WI38 (cell line): ENCODE data around the gene CPHXL.

Experiments
- H3K4me3 ChIP-seq: 2 replicates; pipeline ENCODE4 v1.5.1; 2011; ENCODE audit warnings: low read depth, mild to moderate bottlenecking, control low read depth, low read length
- CTCF ChIP-seq: IDR thresholded peaks from 2 replicates; pipeline ENCODE4 v1.5.1; 2012; ENCODE audit warnings: low read depth, mild to moderate bottlenecking, control low read depth, low read length

Gene CPHXL

GRCh38 chr16:75760018-75760519 is 33.8 kb upstream of the CPHXL start:
- no peak overlapping the region for H3K4me3 ChIP-seq
- TF ChIP-seq CTCF = no peak

GRCh38 chr16:75758215-75758614 is 31.9 kb upstream of the CPHXL start:
- no peak for TF ChIP-seq CTCF
- no peak overlapping the region for H3K4me3 ChIP-seq

- no peak overlapping the region for H3K4me3 ChIP-seq
- no peak for TF ChIP-seq CTCF
Measured at GRCh38 chr16:75754141-75754540, 27.9 kb upstream of the CPHXL start.

- H3K4me3 ChIP-seq = no peak overlapping the region
- no peak for TF ChIP-seq CTCF
Measured at GRCh38 chr16:75750528-75750927, 24.2 kb upstream of the CPHXL start.

GRCh38 chr16:75746359-75746758 is 20.1 kb upstream of the CPHXL start:
- TF ChIP-seq CTCF = no peak

GRCh38 chr16:75745823-75746222 is 19.5 kb upstream of the CPHXL start:
- TF ChIP-seq CTCF = no peak
- H3K4me3 ChIP-seq = no peak overlapping the region

More at GRCh38 chr16:75746359-75746758, 20.1 kb upstream of the CPHXL start:
- H3K4me3 ChIP-seq = no peak overlapping the region

GRCh38 chr16:75745242-75745641 is 19.0 kb upstream of the CPHXL start:
- no peak for TF ChIP-seq CTCF
- H3K4me3 ChIP-seq = no peak overlapping the region
